SK-N-SH (cell line): ENCODE results near the gene TSPYL1. TPM values are rescaled to one million over a fixed set of nuclear protein-coding genes. Genes with fewer than 3 reads are reported as not detected.

Experiments
- CTCF ChIA-PET: fragments of 300-600, 350-600 bp; formaldehyde crosslinking; extraction: SDS; loops from one replicate; lab custom pipeline; 2021; lab: Yijun Ruan, JAX
- POLR2A ChIA-PET: fragments of 350-600 bp; sonication (Branson Sonifier 250); formaldehyde crosslinking; extraction: SDS; loops from one replicate; lab custom pipeline; 2020; ENCODE audit warnings: antibody characterized with exemption, inconsistent platforms; lab: Yijun Ruan, JAX
- DNase-seq: peaks from one replicate; pipeline ENCODE4 v3.0.0; 2012
- H2AFZ ChIP-seq: fragments of 200-600 bp; sonication (generic); 2 replicates; pipeline ENCODE4 v1.8.1; 2016; ENCODE audit warnings: antibody characterized with exemption, mild to moderate bottlenecking, low read depth
- H3F3A ChIP-seq: fragments of 200-600 bp; sonication (generic); replicated peaks from 2 replicates; pipeline ENCODE3; 2016; ENCODE audit warnings: antibody characterized with exemption, mild to moderate bottlenecking; ENCODE audit not compliant: insufficient read depth
- H3K27ac ChIP-seq, 2 experiments: fragments of 200-500 bp in 1 of 2; fragments of 200-600 bp in 1 of 2; sonication (Bioruptor generic) in 1 of 2; sonication (generic), shearing (Covaris generic) in 1 of 2; 2 replicates each; pipeline versions ENCODE4 v1.5.1 to v1.6.1; 2014 to 2016; ENCODE audit warnings: low read depth in 2 of 2, inconsistent platforms in 1 of 2, low read length in 1 of 2, mild to moderate bottlenecking in 1 of 2, mixed read lengths in 1 of 2
- H3K27me3 ChIP-seq: fragments of 200-600 bp; sonication (generic), shearing (Covaris generic); 2 replicates; pipeline ENCODE4 v1.6.1; 2016; ENCODE audit warnings: mixed run types; ENCODE audit not compliant: insufficient read depth
- H3K36me3 ChIP-seq, 2 experiments: fragments of 200-500 bp in 1 of 2; fragments of 200-600 bp in 1 of 2; sonication (Bioruptor generic) in 1 of 2; sonication (generic) in 1 of 2; replicated peaks in 1 of 2; 2 replicates each; pipeline versions ENCODE3 to v1.5.1; 2014 to 2016; ENCODE audit warnings: low read length in 1 of 2, mild to moderate bottlenecking in 1 of 2; ENCODE audit not compliant: insufficient read depth in 2 of 2, control insufficient read depth in 1 of 2
- H3K4me1 ChIP-seq, 2 experiments: fragments of 200-500 bp in 1 of 2; fragments of 200-600 bp in 1 of 2; sonication (Bioruptor generic) in 1 of 2; sonication (generic), shearing (Covaris generic) in 1 of 2; 2 replicates each; pipeline versions ENCODE4 v1.5.1 to v1.6.1; 2014 to 2016; ENCODE audit warnings: low read depth in 1 of 2, low read length in 1 of 2, mixed run types in 1 of 2; ENCODE audit not compliant: insufficient read depth in 2 of 2, control insufficient read depth in 1 of 2
- H3K4me2 ChIP-seq: fragments of 200-600 bp; sonication (generic), shearing (Covaris generic); 2 replicates; pipeline ENCODE4 v1.6.1; 2017; ENCODE audit warnings: mixed run types
- H3K4me3 ChIP-seq, 2 experiments: fragments of 200-500 bp in 1 of 2; fragments of 200-600 bp in 1 of 2; sonication (Bioruptor generic) in 1 of 2; sonication (generic), shearing (Covaris generic) in 1 of 2; 2 replicates each; pipeline versions ENCODE4 v1.5.1 to v1.8.1; 2014 to 2016; ENCODE audit warnings: low read depth in 2 of 2, inconsistent platforms in 1 of 2, low read length in 1 of 2, mild to moderate bottlenecking in 1 of 2, mixed read lengths in 1 of 2, moderate library complexity in 1 of 2
- H3K79me2 ChIP-seq: fragments of 200-600 bp; sonication (generic); 2 replicates; pipeline ENCODE4 v1.8.1; 2017; ENCODE audit warnings: mild to moderate bottlenecking; ENCODE audit not compliant: insufficient read depth
- H3K9ac ChIP-seq: fragments of 200-600 bp; sonication (generic); 2 replicates; pipeline ENCODE4 v1.6.1; 2017; ENCODE audit warnings: mixed run types
- H3K9me2 ChIP-seq: fragments of 200-600 bp; sonication (generic); 2 replicates; pipeline ENCODE4 v1.6.1; 2017; ENCODE audit warnings: mixed run types
- H3K9me3 ChIP-seq: fragments of 200-600 bp; sonication (generic); 2 replicates; pipeline ENCODE4 v1.6.1; 2017; ENCODE audit warnings: mixed run types, mild to moderate bottlenecking, moderate library complexity
- H4K20me1 ChIP-seq: fragments of 200-600 bp; sonication (generic); 2 replicates; pipeline ENCODE4 v1.6.1; 2017; ENCODE audit warnings: mild to moderate bottlenecking, mixed run types; ENCODE audit not compliant: insufficient read depth
- CHD2 ChIP-seq: fragments of 150-350 bp; IDR thresholded peaks from 2 replicates; pipeline ENCODE4 v1.6.1; 2018; ENCODE audit warnings: low read length; ENCODE audit not compliant: partially characterized antibody
- ELF1 ChIP-seq: IDR thresholded peaks from 2 replicates; pipeline ENCODE4 v1.4.0; 2012
- FOSL2 ChIP-seq: IDR thresholded peaks from 2 replicates; pipeline ENCODE4 v1.4.0; 2012; ENCODE audit warnings: low read depth, mild to moderate bottlenecking, moderate library complexity, borderline replicate concordance
- FOXM1 ChIP-seq: IDR thresholded peaks from 2 replicates; pipeline ENCODE4 v1.4.0; 2012; ENCODE audit warnings: low read depth, mild to moderate bottlenecking
- JUND ChIP-seq: IDR thresholded peaks from 2 replicates; pipeline ENCODE4 v1.4.0; 2012
- MAX ChIP-seq: IDR thresholded peaks from 2 replicates; pipeline ENCODE4 v1.4.0; 2012; ENCODE audit warnings: low read depth
- NRF1 ChIP-seq: IDR thresholded peaks from 2 replicates; pipeline ENCODE4 v1.6.1; 2012; ENCODE audit warnings: low read depth, mild to moderate bottlenecking, low read length
- PBX3 ChIP-seq: IDR thresholded peaks from 2 replicates; pipeline ENCODE4; 2012
- POLR2AphosphoS5 ChIP-seq: IDR thresholded peaks from 2 replicates; pipeline ENCODE4 v1.6.1; 2012; ENCODE audit warnings: low read depth, low read length
- RAD21 ChIP-seq: IDR thresholded peaks from 2 replicates; pipeline ENCODE4 v1.6.1; 2012; ENCODE audit warnings: mild to moderate bottlenecking, low read length
- REST ChIP-seq: IDR thresholded peaks from 2 replicates; pipeline ENCODE4 v1.6.1; 2012; ENCODE audit warnings: mild to moderate bottlenecking, low read depth, low read length, moderate library complexity
- RXRA ChIP-seq: IDR thresholded peaks from 2 replicates; pipeline ENCODE4 v1.4.0; 2012; ENCODE audit warnings: low read depth, mild to moderate bottlenecking, borderline replicate concordance
- SIN3A ChIP-seq: IDR thresholded peaks from 2 replicates; pipeline ENCODE4 v1.6.1; 2012; ENCODE audit warnings: low read depth, mild to moderate bottlenecking, low read length, moderate library complexity, borderline replicate concordance
- TEAD4 ChIP-seq: IDR thresholded peaks from 2 replicates; pipeline ENCODE4 v1.4.0; 2012; ENCODE audit warnings: mild to moderate bottlenecking, borderline replicate concordance; ENCODE audit not compliant: insufficient read depth
- YY1 ChIP-seq: IDR thresholded peaks from 2 replicates; pipeline ENCODE4 v1.4.0; 2012; ENCODE audit warnings: low read depth, mild to moderate bottlenecking
- WGBS: methylation state at CpG from one replicate; pipeline ENCODE4 v1.1.6; 2017; ENCODE audit warnings: low lambda C conversion rate; 5-methylcytosine and 5-hydroxymethylcytosine counted together
- polyA plus RNA-seq, 3 experiments: library from polyadenylated mRNA; depleted of rRNA; stranded (reverse); fragments of >200 nt; gene quantifications; 2 replicates each; pipeline ENCODE4 v1.2.3, GENCODE V29; 2012
- TF ChIP-seq, protein P1 (sequence below): IDR thresholded peaks from 2 replicates; pipeline ENCODE4 v1.4.0; 2012; ENCODE audit warnings: low read depth, borderline replicate concordance
- TF ChIP-seq, protein P2 (sequence below): fragments of 150-350 bp; IDR thresholded peaks from 2 replicates; pipeline ENCODE4 v1.6.1; 2017; ENCODE audit warnings: antibody characterized with exemption, low read length, low read depth, borderline replicate concordance

Gene TSPYL1
- polyA plus RNA-seq, 1 of the 3 experiments (the other 2 are of a cell fraction) = 27.9 TPM

DNA sequence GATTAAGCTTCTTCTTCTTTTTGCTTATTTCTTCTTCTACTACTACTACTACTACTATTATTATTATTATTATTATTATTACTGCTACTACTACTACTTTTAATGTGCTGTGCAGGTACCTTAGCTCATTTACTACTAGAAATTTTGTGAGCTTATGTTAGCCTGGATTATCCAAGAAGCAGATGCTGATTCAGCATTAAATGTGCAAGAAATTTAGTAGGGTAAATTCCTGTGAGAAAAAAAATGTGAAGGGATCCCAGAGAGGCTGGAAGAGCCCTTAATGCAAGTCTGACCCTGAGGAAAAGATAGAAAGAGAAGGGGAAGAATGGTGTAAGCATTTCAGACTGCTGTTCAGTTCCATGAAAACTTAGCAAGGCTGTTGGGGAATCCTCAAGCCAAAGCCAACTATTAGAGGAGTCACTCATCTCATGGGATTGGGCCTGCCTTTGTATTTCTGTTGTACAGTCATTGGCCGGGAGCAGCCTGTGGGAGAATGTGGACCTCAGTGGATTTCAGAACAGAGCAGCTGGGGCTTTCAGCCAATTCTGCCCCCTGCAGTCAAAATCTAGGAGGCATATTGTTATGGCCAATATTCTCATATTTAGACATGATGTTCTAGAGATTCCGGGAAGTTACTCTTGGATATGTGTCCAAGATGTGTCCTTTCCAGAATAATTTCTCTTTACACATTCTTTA, 37.2 kb upstream of the TSPYL1 start:
- DNase-seq = no peak
- no peaks in the 10 kb centered on the region for H3K9me2 ChIP-seq
- no peaks in the 10 kb centered on the region for H3K79me2 ChIP-seq
- peaks cover 0 to 12% of the 10 kb centered on the region in 2 experiments; a peak in 1 of 4 replicates for H3K4me1 ChIP-seq
- ChIA-PET POLR2A (no interaction called here), CTCF (interaction anchor here (0.7 to 1.7 kb wide), 4 partner anchors 8 to 29 kb away, joined by 3 to 8 read pairs (median 3); no protein-coding TSS in a partner anchor)
- H3K36me3 ChIP-seq = no peaks in the 10 kb centered on the region
- H2AFZ ChIP-seq = no peak overlapping the region
- no peak overlapping the region for H3K4me2 ChIP-seq
- H3K9me3 ChIP-seq = no peaks in the 10 kb centered on the region
- no peaks in the 10 kb centered on the region for H3F3A ChIP-seq
- WGBS = 92% methylated on average over 2 of the region's 2 CpGs
- H3K27me3 ChIP-seq = no peaks in the 10 kb centered on the region
- no peak overlapping the region for H3K4me3 ChIP-seq
- no peaks in the 10 kb centered on the region for H4K20me1 ChIP-seq
- TF ChIP-seq YY1 = no peak
- TF ChIP-seq, protein P1, sequence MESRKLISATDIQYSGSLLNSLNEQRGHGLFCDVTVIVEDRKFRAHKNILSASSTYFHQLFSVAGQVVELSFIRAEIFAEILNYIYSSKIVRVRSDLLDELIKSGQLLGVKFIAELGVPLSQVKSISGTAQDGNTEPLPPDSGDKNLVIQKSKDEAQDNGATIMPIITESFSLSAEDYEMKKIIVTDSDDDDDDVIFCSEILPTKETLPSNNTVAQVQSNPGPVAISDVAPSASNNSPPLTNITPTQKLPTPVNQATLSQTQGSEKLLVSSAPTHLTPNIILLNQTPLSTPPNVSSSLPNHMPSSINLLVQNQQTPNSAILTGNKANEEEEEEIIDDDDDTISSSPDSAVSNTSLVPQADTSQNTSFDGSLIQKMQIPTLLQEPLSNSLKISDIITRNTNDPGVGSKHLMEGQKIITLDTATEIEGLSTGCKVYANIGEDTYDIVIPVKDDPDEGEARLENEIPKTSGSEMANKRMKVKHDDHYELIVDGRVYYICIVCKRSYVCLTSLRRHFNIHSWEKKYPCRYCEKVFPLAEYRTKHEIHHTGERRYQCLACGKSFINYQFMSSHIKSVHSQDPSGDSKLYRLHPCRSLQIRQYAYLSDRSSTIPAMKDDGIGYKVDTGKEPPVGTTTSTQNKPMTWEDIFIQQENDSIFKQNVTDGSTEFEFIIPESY = no peak
- TF ChIP-seq RXRA = no peak
- no peak for TF ChIP-seq FOXM1
- no peak overlapping the region for H3K9ac ChIP-seq
- no peak overlapping the region for H3K27ac ChIP-seq

GRCh38 chr6:116314878-116315277, 35.1 kb upstream of the TSPYL1 start:
- no peak for DNase-seq
- Histone ChIP-seq H3K4me3 (no peak overlapping the region), H3F3A (no peaks in the 10 kb centered on the region), H3K79me2 (no peaks in the 10 kb centered on the region), H3K9me3 (no peaks in the 10 kb centered on the region), H3K4me1 (peaks cover 0 to 12% of the 10 kb centered on the region in 2 experiments; a peak in 1 of 4 replicates), H3K27me3 (no peaks in the 10 kb centered on the region), H3K4me2 (no peak overlapping the region), H3K36me3 (no peaks in the 10 kb centered on the region), H3K27ac (no peak overlapping the region), H4K20me1 (no peaks in the 10 kb centered on the region), H3K9me2 (no peaks in the 10 kb centered on the region), H2AFZ (no peak overlapping the region), H3K9ac (no peak overlapping the region)
- CTCF ChIA-PET = interaction anchor here (0.7 to 1.4 kb wide), 2 partner anchors 18 to 246 kb away, joined by 3 read pairs; no protein-coding TSS in a partner anchor
- POLR2A ChIA-PET = no interaction called here
- TF ChIP-seq REST (no peak), NRF1 (no peak), CHD2 (no peak), JUND (no peak), MAX (no peak), PBX3 (no peak), POLR2AphosphoS5 (no peak), SIN3A (no peak), ELF1 (no peak), RAD21 (no peak), FOSL2 (no peak), TEAD4 (no peak), FOXM1 (no peak)
- TF ChIP-seq, protein P2, sequence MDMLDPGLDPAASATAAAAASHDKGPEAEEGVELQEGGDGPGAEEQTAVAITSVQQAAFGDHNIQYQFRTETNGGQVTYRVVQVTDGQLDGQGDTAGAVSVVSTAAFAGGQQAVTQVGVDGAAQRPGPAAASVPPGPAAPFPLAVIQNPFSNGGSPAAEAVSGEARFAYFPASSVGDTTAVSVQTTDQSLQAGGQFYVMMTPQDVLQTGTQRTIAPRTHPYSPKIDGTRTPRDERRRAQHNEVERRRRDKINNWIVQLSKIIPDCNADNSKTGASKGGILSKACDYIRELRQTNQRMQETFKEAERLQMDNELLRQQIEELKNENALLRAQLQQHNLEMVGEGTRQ = no peak
